Transverse colon (tissue), 3 donors: ENCODE results near the gene ZNF609.

Experiments used
- POLR2A ChIP-seq: fragments of 450-650 bp; IDR thresholded peaks from one replicate; pipeline ENCODE4 v1.6.1; 2016; ENCODE audit warnings: antibody characterized with exemption, mild to moderate bottlenecking, moderate library complexity
- TF ChIP-seq, protein P1 (sequence below), 5 experiments: fragments of 200-600 bp in 3 of 5; fragments of 450-650 bp in 2 of 5; sonication (generic) in 3 of 5; IDR thresholded peaks; 1 replicate in 2 of 5; 2 replicates in 3 of 5; pipeline ENCODE4 v1.5.1; 2016 to 2017; ENCODE audit warnings: antibody characterized with exemption in 5 of 5, inconsistent platforms in 3 of 5, mild to moderate bottlenecking in 2 of 5, moderate library complexity in 1 of 5

DNA sequence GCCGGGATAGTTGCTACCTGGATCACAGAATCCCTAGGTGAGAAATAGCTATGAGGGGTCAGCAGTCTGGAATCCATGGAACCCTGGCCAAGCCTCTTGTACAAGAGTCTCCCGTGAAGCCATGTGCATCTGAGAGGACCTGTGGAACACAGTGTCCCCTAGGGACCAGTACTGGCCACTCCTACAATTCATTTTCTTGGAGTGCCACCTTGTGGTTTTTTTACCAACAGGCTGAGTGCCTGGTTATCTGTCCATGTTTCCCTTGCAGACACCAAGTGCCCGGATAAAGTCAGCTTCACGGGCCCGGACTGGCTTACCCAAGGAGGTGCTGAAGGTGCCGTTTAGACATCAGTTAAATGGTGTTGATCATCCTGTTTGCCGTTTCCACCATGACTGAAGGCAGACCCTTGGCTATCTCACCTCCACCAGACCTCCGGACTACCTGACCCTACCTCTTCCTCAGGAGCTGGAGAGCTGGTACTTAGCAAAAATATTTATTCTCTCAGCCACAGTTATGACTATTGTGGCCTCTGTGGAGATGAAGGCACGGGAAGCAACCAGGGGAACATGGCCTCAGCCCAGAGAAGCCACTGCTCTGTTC, 221.1 kb downstream of the ZNF609 start:
- no peak for TF ChIP-seq POLR2A
- TF ChIP-seq, protein P1, sequence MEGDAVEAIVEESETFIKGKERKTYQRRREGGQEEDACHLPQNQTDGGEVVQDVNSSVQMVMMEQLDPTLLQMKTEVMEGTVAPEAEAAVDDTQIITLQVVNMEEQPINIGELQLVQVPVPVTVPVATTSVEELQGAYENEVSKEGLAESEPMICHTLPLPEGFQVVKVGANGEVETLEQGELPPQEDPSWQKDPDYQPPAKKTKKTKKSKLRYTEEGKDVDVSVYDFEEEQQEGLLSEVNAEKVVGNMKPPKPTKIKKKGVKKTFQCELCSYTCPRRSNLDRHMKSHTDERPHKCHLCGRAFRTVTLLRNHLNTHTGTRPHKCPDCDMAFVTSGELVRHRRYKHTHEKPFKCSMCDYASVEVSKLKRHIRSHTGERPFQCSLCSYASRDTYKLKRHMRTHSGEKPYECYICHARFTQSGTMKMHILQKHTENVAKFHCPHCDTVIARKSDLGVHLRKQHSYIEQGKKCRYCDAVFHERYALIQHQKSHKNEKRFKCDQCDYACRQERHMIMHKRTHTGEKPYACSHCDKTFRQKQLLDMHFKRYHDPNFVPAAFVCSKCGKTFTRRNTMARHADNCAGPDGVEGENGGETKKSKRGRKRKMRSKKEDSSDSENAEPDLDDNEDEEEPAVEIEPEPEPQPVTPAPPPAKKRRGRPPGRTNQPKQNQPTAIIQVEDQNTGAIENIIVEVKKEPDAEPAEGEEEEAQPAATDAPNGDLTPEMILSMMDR (IDR thresholded peaks at IDR 0.05): peak; percentile 50 to 85 (median 69)
